ENCODE measurements around the gene TTC24. TPM values are rescaled to one million over a fixed set of nuclear protein-coding genes. Genes with fewer than 3 reads are reported as not detected.

TTC24 gene
- total and polyA plus RNA-seq, 8 donors = not detected

DNA sequence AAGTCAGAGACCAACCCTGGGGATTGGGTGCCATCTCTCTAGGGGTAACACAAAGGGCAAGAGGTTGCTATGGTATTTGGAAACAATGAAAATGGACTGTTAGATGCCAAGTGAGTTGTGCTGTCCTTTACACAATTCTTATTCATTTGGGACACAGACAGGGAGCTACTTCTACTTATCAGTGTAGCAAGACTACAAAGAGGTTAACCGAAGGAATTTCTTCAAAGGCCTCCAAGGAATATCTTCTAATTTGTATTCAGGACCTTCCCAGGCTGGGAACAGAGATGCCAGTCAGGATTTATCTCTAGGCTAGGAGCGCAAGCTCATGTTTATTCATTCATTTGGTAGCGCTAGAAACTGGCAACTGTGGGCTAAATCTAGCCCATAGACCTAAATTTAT, 14.7 kb downstream of the TTC24 start:
- Histone ChIP-seq H3K4me3 (no peak overlapping the region), H3K4me1 (peaks cover 0 to 8% (median 4%) of the 10 kb centered on the region in 3 donors), H3K27ac (no peak overlapping the region), H3K27me3 (no peaks in the 10 kb centered on the region), H3K9me3 (no peaks in the 10 kb centered on the region), H3K36me3 (peaks cover 0 to 13% (median 0%) of the 10 kb centered on the region in 3 donors)
- no peak for ATAC-seq
- TF ChIP-seq, protein P1, sequence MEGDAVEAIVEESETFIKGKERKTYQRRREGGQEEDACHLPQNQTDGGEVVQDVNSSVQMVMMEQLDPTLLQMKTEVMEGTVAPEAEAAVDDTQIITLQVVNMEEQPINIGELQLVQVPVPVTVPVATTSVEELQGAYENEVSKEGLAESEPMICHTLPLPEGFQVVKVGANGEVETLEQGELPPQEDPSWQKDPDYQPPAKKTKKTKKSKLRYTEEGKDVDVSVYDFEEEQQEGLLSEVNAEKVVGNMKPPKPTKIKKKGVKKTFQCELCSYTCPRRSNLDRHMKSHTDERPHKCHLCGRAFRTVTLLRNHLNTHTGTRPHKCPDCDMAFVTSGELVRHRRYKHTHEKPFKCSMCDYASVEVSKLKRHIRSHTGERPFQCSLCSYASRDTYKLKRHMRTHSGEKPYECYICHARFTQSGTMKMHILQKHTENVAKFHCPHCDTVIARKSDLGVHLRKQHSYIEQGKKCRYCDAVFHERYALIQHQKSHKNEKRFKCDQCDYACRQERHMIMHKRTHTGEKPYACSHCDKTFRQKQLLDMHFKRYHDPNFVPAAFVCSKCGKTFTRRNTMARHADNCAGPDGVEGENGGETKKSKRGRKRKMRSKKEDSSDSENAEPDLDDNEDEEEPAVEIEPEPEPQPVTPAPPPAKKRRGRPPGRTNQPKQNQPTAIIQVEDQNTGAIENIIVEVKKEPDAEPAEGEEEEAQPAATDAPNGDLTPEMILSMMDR (IDR thresholded peaks at IDR 0.05) = no peak
- intact Hi-C loops (cut with DNase I) = no loop called here
- WGBS, 2 donors = 73 to 74% methylated on average over 3 of the region's 3 CpGs
- FAIRE-seq = no peak
- DNase-seq = no peak

DNA sequence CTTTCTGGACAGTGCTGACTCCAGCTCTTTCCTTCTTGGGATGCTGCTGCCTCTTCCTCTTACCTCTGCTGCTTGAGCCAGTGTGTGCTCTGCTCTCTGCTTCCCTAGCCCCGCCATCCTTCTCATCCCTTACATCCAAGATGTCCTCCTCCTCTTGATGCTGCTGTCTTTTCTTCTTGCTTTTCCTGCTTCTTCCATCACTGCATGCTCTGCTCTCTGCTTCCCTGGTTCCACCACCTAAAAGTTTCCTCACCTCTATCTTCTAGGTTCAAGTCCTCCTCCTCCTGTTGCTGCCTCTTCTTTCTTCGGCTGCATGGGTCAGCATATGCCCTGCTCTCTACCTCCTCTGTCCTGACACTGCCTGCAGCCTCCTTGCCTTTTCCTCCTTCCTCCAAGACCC, 15.5 kb downstream of the TTC24 start:
- no peaks in the 10 kb centered on the region for H3K27me3 ChIP-seq
- no peak overlapping the region for H3K4me3 ChIP-seq
- no peak overlapping the region for H3K27ac ChIP-seq
- intact Hi-C loops (cut with DNase I) = no loop called here
- TF ChIP-seq, protein P1 (IDR thresholded peaks at IDR 0.05) = no peak
- peaks cover 0 to 13% (median 0%) of the 10 kb centered on the region in 3 donors for H3K36me3 ChIP-seq
- peak in 1 of 6 donors; percentile 17 for DNase-seq
- no peaks in the 10 kb centered on the region for H3K9me3 ChIP-seq
- ATAC-seq = no peak
- no peak for FAIRE-seq
- WGBS, 2 donors = 79 to 88% methylated on average over 2 of the region's 2 CpGs
- H3K4me1 ChIP-seq = peaks cover 4 to 14% (median 7%) of the 10 kb centered on the region in 3 donors

DNA sequence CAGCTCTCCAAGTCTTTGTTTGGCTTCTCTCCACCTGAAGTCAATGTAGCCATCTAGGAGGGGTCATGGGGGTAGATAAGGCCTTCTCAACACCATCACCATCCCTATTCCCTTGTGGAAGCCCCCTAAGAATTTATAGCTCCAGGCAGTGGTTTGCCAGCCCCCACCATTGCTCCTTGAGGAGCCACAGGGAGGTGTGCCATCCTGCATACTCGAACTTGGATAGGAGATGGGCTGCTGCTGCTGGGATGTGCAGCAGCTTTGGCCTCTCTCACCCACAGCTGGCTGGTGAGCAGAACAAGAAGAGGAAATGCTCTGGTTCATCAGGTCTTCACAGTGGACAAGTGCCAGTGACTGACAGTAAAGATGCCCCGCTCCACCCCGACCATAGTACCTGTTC, 16.9 kb downstream of the TTC24 start:
- WGBS, 2 donors = 79 to 80% methylated on average over 3 of the region's 3 CpGs

DNA sequence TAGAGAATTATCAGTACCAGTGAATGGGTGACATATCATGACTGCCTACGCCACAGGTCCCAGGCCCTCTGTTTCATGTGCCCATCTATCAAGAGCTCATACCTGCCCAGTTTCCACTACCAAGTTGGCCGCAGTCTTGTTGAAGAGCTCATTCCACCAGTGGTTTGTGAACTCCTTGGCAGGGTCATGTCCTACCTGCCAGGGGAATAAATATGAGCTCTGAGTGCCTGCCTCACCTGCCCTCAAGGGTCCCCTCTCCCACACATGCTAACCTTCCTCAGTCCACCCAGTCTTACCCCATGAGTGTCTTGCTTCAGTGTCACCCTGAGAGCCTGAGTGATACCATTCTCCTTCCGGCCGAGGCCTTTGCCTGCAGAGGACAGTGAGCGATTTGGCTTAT, 18.6 kb downstream of the TTC24 start:
- 90 to 95% methylated on average over 5 of the region's 5 CpGs for WGBS, 2 donors
- FAIRE-seq (no peak), DNase-seq (peak in 1 of 6 donors; percentile 22), ATAC-seq (no peak)
- H3K27ac ChIP-seq = no peak overlapping the region
- H3K36me3 ChIP-seq = peaks cover 0 to 13% (median 0%) of the 10 kb centered on the region in 3 donors
- no peak overlapping the region for H3K4me3 ChIP-seq
- H3K27me3 ChIP-seq = no peaks in the 10 kb centered on the region
- intact Hi-C loops (cut with DNase I) = no loop called here
- H3K4me1 ChIP-seq = peaks cover 6 to 16% (median 12%) of the 10 kb centered on the region in 3 donors
- TF ChIP-seq, protein P1 (IDR thresholded peaks at IDR 0.05) = no peak
- H3K9me3 ChIP-seq = no peaks in the 10 kb centered on the region

More for the DNA sequence above, 16.9 kb downstream of the TTC24 start:
- no peak for FAIRE-seq
- peaks cover 0 to 13% (median 0%) of the 10 kb centered on the region in 3 donors for H3K36me3 ChIP-seq
- H3K9me3 ChIP-seq = no peaks in the 10 kb centered on the region
- H3K27me3 ChIP-seq = no peaks in the 10 kb centered on the region
- H3K27ac ChIP-seq = no peak overlapping the region
- no peak overlapping the region for H3K4me3 ChIP-seq
- TF ChIP-seq, protein P1 (IDR thresholded peaks at IDR 0.05) = no peak
- DNase-seq = peak in 1 of 6 donors; percentile 11
- no peak for ATAC-seq
- intact Hi-C loops (cut with DNase I) = no loop called here
- H3K4me1 ChIP-seq = peaks cover 10 to 14% (median 12%) of the 10 kb centered on the region in 3 donors

DNA sequence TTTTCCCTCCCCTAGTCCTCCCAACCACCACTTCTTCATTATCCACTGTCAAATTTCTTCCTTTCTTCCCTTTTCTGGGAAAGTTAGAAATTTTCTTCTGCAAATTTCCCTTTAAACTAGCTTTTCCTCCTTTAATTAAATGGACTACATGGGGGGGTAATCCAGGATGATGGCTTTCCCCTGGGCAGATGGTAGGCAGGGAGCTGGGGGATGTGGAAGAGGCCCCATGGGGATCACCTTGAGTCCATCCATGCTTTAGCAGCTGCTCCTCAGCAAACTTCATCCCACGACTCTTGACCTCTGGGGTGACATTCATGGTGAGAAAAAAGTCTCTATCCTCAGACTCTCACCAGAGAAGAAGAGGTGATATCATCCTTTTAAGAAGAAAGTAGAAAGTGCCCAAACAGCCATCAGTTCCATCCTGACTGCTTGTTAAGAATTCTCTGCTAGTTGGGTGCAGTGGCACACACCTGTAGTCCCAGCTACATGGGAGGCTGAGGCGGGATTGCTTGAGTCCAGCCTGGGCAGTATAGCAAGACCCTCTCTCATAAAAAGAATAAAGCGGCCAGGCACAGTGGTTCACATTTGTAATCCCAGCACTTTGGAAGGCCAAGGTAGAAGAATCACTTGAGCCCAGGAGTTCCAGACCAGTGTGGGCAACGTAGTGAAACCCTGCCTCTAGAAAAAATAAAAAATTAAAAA, 19.4 kb downstream of the TTC24 start:
- no peak for ATAC-seq
- Histone ChIP-seq H3K27me3 (no peaks in the 10 kb centered on the region), H3K27ac (no peak overlapping the region), H3K9me3 (no peaks in the 10 kb centered on the region), H3K4me1 (peaks cover 6 to 16% (median 12%) of the 10 kb centered on the region in 3 donors), H3K4me3 (no peak overlapping the region), H3K36me3 (peaks cover 0 to 13% (median 0%) of the 10 kb centered on the region in 3 donors)
- TF ChIP-seq, protein P1 (IDR thresholded peaks at IDR 0.05) = no peak
- intact Hi-C loops (cut with DNase I) = no loop called here
- 83 to 94% methylated on average over 4 of the region's 4 CpGs for WGBS, 2 donors
- FAIRE-seq = no peak
- DNase-seq = peak in 1 of 6 donors; percentile 9

Data from pancreas (tissue), 10 donors.